ENCODE measurements around the gene FAR1.

FAR1 gene

GRCh38 chr11:13669544-13670488, 1.3 kb downstream of the FAR1 start:
- DNase-seq, result no peak

- DNase-seq, result no peak
Observed at GRCh38 chr11:13672576-13673210, 4.2 kb downstream of the FAR1 start.

DNA sequence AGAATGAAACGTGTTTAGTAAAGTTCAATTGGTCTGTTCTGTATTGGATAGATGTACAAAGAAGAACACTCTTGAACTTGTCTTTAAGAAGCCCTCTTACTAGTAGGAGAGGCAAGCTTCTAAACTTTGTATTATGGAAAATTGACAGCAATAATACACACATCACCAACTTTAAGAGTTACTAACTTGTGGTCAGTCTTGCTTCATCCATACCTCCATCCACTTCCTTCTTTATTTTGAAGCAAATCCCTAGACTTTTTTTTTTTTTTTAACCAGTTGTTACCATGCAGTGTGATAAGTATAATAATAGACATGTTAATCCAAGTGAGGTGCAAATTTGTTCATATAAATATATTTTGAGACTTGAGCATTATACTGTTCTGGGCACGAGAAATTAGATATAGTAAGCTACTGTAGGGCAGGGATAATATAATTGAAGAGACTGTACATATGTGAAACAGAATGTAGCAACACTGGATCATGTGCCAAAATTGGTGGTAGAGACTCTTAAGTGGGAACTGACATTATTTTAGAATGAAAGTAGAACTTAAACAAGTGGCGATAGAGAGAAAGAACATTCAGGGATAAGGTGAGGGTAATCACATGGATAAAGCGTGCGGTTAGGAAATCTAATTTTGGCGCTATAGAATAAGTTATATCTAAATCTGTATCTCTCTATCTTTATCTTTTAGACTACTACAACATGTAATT, 6.5 kb downstream of the FAR1 start:
- no peak for DNase-seq

DNA sequence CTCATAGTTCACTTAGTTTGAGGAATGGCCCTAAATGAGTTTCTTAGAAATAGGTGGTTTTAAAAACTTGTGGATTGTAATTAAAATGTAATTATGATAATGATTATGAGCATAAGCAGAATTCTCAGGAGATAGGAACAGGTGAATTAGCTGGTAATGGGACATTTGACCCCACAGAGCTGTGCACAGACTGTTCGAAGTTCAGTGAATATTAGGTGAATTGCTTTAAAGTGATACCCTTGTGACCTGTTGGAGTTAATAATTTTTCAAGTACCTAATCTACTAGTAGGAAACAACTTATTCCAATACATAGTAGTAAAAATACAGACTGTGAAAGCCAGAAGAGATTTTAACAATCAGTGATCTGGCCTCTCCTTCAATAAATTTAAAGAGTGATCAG, 8.1 kb downstream of the FAR1 start:
- DNase-seq, result no peak

- DNase-seq, result no peak
Observed at GRCh38 chr11:13679768-13680167, 11.3 kb downstream of the FAR1 start.

- DNase-seq, result no peak
Observed at GRCh38 chr11:13680501-13681264, 12.2 kb downstream of the FAR1 start.

DNA sequence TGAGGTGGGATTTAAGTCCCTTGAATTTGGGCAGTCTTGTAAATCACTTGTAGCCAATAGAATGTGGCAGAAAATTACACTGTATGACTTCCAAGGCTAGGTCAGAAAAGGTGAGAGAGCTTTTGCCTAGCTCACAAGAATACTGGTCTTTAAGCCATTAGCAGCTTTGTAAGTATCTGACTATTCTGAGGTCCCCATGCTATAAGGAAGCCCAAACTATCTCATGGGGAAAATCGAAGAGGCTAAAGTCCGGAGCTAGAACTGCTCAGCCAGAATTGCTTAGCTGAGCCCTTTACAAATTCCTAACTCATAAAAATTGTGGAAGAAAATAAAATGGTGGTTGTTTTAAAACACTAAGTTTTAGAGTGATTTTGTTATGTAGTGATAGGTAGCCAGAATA, 13.0 kb downstream of the FAR1 start:
- DNase-seq, result no peak

DNA sequence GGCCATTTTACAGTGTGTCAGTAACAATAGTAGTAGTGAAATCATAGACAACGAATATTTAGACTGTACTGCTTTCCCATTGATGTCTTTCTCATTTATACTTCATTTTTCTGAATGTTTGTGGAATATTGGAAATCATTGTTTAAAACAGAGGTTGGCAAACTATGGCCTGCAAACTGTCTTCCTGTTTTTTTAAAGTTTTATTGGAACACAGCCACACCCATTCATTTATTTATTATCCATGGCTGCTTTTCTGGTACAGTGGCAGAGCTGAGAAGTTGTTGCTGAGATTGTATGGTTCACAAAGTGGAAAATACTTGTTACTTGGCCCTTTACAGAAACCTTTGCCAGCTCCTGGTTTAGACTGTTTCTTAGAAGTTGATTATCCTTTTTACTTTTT, 13.7 kb downstream of the FAR1 start:
- no peak for DNase-seq

DNA sequence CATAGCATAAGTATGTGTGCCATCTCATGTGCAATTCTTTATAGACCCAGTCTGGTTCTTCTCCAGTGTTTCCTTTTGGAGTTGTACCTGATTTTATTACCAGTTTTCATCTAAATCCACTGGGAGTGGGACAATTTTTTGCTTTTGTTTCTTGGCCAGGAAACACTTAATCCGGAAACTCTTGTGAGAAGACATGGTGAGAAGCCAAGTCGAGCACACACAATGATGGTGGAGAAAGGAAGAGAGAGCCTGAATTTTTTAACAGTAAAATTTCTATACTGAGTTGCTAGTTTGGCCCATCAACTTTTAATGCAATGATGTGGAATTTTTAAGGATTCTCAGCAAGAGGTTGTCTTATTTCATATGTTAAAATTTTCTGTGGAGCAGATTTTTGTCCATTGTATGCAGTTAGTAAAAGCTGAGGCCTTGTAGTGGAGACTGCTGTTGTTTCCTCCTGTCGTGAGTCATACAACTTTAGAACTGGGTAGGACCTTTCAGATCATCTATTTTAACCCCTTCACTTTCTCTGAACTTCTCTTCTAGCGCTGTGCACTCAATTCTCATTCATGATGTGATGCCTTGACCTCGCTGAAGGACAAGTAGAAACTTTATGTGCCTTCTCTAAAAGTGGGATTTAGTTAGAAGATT, 17.1 kb downstream of the FAR1 start:
- no peak for DNase-seq

DNA sequence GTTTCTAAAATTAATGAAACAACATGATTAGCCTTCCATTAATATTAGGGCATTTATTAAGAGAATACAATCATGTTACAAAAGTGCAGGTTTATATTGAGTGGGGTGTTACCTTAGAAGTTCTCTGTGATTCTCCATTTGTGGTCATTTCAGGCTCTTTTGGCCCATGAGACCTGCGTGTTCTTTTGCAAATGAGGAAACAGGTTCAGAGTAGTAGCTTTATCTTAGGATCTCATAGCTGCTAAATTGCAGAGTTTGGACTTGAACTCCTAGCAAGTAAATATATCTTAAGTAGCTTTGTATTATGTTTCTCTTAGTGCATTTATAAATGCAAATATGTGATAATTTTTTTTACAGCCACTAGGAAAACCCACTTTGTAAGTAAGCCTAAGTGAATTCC, 18.3 kb downstream of the FAR1 start:
- DNase-seq, result no peak

DNA sequence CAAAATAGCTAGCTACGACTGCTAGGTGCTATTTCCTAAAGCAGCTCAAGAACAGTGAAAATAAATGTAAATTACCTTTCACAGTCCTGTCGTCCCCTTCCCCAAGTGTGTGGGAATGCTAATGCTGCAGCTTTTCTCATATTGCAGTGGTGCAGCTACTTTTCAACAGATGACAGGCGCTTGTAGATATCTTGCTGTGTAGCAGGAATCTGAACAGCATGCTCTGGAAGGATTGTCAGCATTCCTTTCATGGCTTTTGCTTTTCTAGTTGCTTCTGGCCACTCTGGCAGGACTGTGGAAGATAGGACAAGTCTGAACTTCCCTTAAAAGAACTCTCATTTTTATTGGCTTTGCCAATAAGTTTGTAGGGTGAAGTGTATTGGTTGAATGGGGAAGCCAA, 18.8 kb downstream of the FAR1 start:
- no peak for DNase-seq

- DNase-seq, result no peak
Observed at GRCh38 chr11:13691286-13691899, 22.9 kb downstream of the FAR1 start.

DNA sequence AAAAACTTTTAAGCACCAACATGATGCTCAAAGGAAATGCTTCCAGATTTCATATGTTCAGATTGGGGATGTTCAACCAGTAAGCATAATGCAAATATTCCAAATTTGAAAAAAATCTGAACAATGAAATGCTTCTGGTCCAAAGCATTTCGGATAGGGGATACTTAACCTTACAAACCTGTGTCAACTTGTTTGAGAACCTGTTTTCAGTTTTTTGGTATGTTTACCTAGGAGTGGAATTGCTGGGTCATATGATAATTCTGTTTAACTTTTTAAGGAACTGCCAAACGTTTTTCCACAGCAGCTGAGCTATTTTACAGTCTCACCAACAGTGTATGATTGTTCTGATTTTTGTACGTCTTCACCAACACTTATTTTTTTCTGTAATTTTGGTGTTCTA, 23.7 kb downstream of the FAR1 start:
- DNase-seq, result no peak

- DNase-seq, result no peak
Observed at GRCh38 chr11:13694115-13694514, 25.6 kb downstream of the FAR1 start.

GRCh38 chr11:13695886-13696285, 27.4 kb downstream of the FAR1 start:
- DNase-seq, result no peak

DNA sequence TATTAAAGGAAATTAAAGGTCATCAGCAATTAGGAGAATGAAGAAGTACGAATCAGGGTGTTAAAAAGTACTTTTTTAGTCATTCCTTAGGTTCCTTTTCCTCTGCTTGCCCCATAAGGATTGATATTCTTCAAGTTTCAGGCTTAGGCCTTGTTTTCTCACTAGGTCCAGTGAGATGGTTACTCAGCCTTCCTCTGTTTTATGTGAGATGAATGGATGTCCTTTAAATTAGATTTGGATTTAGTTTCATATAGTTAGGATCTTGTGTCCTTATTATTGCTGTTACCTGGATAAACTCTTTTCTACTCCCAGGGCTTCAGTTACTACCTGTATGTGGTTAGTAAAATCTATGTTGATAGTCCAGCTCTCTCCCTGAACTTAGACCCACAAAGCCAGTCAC, 29.2 kb downstream of the FAR1 start:
- no peak for DNase-seq

DNA sequence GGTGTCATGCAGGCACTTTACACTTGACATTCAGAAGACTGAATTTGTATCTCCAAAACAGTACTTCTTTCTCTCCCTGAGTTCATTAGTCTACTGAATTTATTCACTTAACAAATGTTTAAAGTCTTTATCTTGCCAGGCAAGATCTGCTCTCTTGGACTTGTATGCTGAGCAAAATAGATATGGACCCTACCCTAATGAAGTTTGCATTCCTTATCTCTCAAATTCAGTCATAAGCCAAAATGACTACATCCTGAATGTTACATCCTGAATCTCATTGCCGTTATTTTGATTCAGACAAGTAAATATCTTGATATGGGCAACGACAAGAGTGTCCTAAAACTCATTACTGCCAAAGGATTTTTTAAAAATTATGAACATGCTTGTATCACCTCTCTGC, 29.7 kb downstream of the FAR1 start:
- DNase-seq, result no peak

GRCh38 chr11:13699041-13699440, 30.6 kb downstream of the FAR1 start:
- DNase-seq, result no peak

- DNase-seq, result no peak
Observed at GRCh38 chr11:13699870-13700269, 31.4 kb downstream of the FAR1 start.

DNA sequence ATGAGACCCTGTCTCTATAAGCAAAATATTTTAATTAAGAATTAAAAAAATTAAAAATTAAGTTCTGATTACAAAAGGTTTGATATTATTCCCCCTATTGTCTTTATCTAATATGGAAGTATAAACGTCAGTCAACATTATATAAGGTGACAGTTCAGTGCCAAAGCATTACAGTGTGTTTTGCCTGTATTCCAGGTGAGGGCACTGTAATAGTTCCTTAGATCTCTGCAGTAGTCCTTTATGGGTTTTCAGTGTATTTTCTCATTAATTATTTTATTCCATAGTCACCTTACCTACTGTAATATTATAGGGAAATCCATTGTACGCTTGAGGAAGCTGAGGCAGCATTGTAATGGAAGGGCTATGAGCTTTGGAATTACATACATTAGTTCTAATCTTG, 33.0 kb downstream of the FAR1 start:
- DNase-seq, result no peak

DNA sequence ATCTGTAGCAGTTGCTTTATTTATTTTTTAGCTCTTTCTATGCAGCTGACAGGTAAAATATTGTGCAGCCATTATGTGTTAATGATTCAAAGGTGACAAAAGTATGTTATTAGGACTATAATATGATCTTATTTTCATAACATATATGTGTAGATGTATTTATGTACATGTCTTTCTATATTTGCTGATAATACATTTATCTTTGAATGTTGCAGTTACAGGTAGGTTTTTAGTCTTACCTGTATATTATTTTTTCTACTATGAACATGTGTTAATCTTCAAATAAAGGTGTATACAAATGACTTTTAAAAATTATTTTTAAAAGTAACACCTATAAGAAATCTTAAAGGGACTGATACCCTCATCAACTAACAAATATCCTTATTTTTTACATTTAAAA, 33.6 kb downstream of the FAR1 start:
- DNase-seq, result no peak

- DNase-seq, result no peak
Observed at GRCh38 chr11:13705710-13706109, 37.2 kb downstream of the FAR1 start.

Measured in activated naive CD4-positive, alpha-beta T cell treated with anti-CD3 and anti-CD28 coated beads, Interleukin-2, amount 50 U/mL, for 16 hours (primary cell).